ENCODE data around the gene SNX6. TPM values are rescaled to one million over a fixed set of nuclear protein-coding genes. Genes with fewer than 3 reads are reported as not detected.
"Not testable (repeated sequence)": the region's sequence is repeated elsewhere in the genome, so short reads cannot be mapped to it uniquely, and the experiment has no call there.

Gene SNX6
- 61.0 TPM for total RNA-seq
- long read RNA-seq, transcript SNX6-202 (13 exons, 3,398 nt), result minor isoform, 13 of 227 reads
- long read RNA-seq, transcript SNX6-201 (14 exons, 2,001 nt), result major isoform, 163 of 227 reads
- long read RNA-seq, partial matches to known transcripts, result 16 of 227 reads
- long read RNA-seq, other reads (novel, unspliced or antisense), result 35 of 227 reads

DNA sequence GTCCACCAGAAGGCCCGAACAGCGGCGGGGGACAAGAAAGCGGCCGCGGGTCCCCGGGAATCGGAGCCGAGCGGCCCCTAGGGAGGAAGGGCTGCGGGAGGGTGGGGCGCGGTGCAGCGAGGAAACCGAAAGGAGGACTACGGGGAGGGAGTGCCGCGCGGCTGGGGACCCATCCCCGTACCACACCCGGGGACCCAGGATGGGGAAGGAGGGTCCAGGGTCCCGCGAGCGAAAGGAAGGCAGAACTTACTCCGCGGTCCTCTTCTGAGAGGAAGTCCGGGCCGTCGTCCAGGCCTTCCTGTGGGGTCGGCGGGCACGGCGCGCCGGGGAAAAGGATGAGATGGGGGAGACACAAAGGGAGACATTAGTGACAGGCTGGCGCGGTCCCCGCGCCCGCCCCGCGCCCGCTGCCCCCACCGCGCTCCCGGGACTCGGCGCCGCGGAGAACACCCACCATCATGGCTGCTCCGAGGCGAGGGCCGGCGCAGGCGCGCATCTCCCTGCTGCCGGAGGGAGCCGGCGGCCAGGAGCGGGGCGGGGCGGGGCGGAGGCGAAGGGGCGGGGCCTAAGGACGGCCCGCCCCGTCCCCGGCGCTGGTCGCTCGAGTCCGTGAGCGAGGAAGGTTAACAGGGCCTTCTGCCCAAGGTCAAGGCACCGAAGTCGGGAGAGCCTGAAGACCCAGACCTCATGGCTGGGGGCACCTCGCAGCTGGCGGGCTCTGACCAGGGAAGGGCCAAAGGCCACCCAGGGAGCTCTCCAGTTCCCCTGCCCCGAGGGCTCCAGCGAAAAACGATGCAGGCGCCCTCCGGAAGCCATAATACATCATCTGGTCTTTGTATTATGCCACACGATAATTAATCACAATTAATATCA is at the start of gene SNX6:
Gene SNX6 (minus strand): TSS at position 492 of the 873 bp plus-strand sequence. CDS start 32 bp downstream, at position 460.
- DNase-seq (peak; percentile 93), ATAC-seq (peak; percentile 98)
- intact Hi-C loops (cut with micrococcal nuclease), result no loop called here

GRCh38 chr14:34678735-34679134 is 48.8 kb upstream of the SNX6 start:
- intact Hi-C loops (cut with micrococcal nuclease), result no loop called here
- no peak for ATAC-seq
- no peak for DNase-seq

DNA sequence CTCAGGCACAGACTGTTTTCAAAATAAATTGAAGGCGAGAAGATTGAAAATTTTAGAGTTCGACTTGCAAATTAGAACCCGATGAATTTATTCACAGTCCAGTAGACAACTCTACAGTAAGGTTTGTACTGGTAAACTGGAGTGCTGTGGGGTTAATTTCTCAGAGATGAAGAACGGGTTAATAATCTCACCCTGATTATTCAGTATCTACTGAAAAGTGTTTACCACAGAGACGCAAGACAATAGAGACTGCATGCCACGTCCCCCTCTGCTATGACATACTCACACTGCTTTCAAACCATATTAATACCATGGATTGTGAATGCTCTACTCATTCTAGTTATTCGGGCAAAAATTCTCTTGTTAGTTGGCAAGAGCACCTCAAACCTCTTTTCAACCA is 48.4 kb upstream of the SNX6 start:
- no peak for ATAC-seq
- intact Hi-C loops (cut with micrococcal nuclease), result no loop called here
- DNase-seq, result no peak

GRCh38 chr14:34676516-34677211 is 46.7 kb upstream of the SNX6 start:
- DNase-seq (no peak), ATAC-seq (no peak)
- intact Hi-C loops (cut with micrococcal nuclease), result no loop called here

DNA sequence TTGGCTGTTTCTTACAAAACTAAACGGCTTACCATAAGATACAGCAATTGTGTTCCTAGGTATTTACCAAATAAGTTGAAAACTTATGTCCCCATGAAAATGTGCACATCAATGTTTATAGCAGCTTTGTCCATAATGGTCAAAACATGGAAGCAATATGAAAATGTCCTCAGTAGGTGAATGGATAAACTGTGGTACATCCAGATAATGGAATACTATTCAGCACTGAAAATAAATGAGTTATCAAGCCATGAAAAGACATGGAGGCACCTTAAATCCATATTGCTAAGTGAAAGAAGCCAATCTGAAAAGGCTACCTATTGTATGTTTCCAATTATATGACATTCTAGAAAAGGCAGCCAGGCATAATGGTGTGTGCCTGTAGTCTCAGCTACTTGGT is 43.8 kb upstream of the SNX6 start:
- intact Hi-C loops (cut with micrococcal nuclease), result loop anchor here (2.0 kb wide), 1 partner anchor 49 kb away; no protein-coding TSS in a partner anchor
- ATAC-seq, result no peak
- no peak for DNase-seq

GRCh38 chr14:34671716-34672115 is 41.8 kb upstream of the SNX6 start:
- no peak for ATAC-seq
- intact Hi-C loops (cut with micrococcal nuclease), result no loop called here
- no peak for DNase-seq

DNA sequence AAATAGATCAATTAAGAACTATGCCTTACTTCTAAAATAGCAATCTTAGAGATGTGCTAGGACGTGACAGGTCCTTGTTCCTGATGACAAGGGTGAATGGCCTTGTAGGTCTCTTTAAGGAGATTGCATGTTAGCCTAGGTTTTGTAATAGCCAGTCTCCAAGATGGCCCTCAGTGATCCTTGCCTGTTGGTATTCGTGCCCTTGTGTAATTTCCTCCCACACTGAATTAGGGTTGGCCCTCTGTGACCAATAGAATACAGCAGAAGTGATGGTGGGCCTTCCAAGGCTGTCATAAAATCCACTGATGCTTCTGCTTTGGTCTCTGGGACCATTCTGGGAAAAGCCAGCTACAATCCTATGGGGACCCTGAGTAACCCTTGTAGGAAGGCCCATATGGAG is 38.2 kb upstream of the SNX6 start:
- no peak for ATAC-seq
- intact Hi-C loops (cut with micrococcal nuclease), result no loop called here

GRCh38 chr14:34667007-34667406 is 37.1 kb upstream of the SNX6 start:
- no peak for DNase-seq
- no peak for ATAC-seq
- intact Hi-C loops (cut with micrococcal nuclease), result no loop called here

More for the DNA sequence above, 38.2 kb upstream of the SNX6 start:
- DNase-seq, result no peak

DNA sequence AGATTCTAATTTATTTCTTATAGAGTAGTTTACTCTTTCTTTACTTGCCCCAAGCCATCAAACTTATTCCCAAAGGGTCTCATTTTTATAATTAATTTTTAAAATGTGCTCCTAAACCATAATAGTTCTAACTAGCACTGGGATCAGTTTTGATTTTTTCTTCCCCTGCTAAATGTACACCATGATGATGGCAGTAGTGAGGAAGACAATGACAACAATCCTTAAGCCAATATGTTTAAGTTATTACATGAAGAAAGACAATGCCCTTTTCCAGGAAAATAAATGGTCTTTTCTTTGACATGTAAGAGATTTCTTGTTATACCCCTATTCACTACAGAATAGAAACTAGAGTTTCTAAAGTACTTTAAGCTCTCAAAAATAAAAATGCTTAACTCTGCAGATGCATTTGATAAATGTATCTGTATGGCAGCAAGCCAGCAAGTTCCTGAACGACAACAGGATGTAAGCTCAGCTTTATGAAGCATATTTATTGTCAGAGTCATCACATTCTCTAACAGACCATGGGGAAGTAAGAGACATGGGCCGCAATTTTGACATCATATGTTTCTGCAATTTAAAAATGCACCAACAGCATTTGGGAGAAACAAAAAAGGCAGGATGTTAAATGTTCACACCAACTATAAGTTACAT is 36.0 kb upstream of the SNX6 start:
- intact Hi-C loops (cut with micrococcal nuclease), result no loop called here
- ATAC-seq, result peak; percentile 54
- no peak for DNase-seq

GRCh38 chr14:34662561-34663088 is 32.7 kb upstream of the SNX6 start:
- ATAC-seq (no peak), DNase-seq (no peak)
- intact Hi-C loops (cut with micrococcal nuclease), result no loop called here

- ATAC-seq (no peak), DNase-seq (no peak)
- intact Hi-C loops (cut with micrococcal nuclease), result no loop called here
Measured at GRCh38 chr14:34660796-34661195, 30.8 kb upstream of the SNX6 start.

DNA sequence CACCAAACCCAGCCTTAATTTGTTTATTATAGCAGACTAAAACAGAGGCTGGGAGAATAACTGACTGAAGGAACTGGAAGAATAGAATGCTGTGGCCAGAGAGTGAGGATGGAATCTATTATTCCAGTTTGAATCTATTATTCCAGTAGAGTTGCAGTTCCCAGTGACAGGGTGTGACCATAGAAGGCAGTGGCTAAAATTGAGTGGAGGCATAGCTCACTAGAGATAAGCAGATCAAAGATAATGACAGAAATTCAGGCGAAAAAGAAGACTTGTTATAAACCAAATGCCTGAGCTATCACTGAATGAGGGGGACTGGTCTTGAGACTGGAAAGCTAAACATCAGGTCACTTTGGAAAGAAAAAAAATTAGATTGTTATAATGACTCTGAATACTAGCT is 26.0 kb upstream of the SNX6 start:
- ATAC-seq (no peak), DNase-seq (no peak)
- intact Hi-C loops (cut with micrococcal nuclease), result no loop called here

GRCh38 chr14:34653073-34653472 is 23.1 kb upstream of the SNX6 start:
- DNase-seq; intact Hi-C loops (cut with micrococcal nuclease); ATAC-seq: not testable (repeated sequence)

GRCh38 chr14:34652348-34652747 is 22.4 kb upstream of the SNX6 start:
- DNase-seq; ATAC-seq; intact Hi-C loops (cut with micrococcal nuclease): not testable (repeated sequence)

GRCh38 chr14:34650786-34651584 is 21.0 kb upstream of the SNX6 start:
- DNase-seq (no peak), ATAC-seq (peak; percentile 53)
- intact Hi-C loops (cut with micrococcal nuclease), result no loop called here

DNA sequence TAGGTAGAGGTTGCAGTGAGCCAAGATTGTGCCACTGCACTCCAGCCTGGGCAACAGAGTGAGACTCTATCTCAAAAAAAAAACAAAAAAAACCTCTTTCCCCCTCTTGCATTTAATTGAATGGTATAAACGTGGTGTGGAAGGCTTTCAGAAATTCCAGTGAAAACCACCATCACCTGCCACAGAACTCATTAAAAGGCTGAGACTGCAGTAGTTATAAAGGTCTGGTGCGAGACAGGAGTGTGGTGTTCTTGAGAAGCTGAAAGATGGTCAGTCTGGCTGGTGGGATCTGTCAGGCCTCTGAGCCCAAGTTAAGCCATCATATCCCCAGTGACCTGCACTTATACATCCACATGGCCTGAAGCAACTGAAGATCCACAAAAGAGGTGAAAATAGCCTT is 20.1 kb upstream of the SNX6 start:
- DNase-seq; intact Hi-C loops (cut with micrococcal nuclease); ATAC-seq: not testable (repeated sequence)

DNA sequence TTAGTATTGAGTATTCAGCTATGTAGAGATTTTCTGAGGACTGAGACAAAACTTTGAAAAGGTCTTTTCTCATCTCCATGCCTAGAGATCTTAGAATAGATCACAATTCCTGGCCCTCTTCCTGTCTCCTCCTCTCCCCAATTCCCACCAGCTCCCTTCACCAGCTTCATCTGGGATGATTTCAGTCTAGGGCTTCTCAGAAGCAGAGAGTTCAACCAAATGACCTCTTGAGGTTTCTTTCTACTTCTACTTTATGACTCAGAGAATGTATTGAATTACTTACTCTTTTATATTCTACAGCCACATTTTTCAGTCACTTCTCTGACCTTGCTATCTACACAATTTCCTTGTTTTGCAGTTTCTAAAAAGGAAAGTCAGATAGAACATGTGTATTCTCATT is 19.4 kb upstream of the SNX6 start:
- DNase-seq (no peak), ATAC-seq (no peak)

GRCh38 chr14:34646570-34647255 is 16.8 kb upstream of the SNX6 start:
- DNase-seq (no peak), ATAC-seq (no peak)
- intact Hi-C loops (cut with micrococcal nuclease), result no loop called here

More for the DNA sequence above, 19.4 kb upstream of the SNX6 start:
- intact Hi-C loops (cut with micrococcal nuclease), result no loop called here

Measured in left ventricle myocardium superior (tissue), 1 donor.